WTC11 (cell line): ENCODE data around the gene ARHGEF10L. TPM values are rescaled to one million over a fixed set of nuclear protein-coding genes. Genes with fewer than 3 reads are reported as not detected.

ENCODE experiments used
- ATAC-seq: fragments of 200-7000 bp; cut with Tn5 transposase; 2 replicates; pipeline ENCODE4 v1.10.0; 2021; ENCODE audit warnings: mild to moderate bottlenecking, moderate library complexity
- CTCF ChIA-PET: fragments of 300-600 bp; sonication (Branson Sonifier 250); formaldehyde crosslinking; loops from one replicate; lab custom pipeline; 2021; ENCODE audit warnings: antibody characterized with exemption; lab: Charles Lee
- POLR2A ChIA-PET: fragments of 350-600 bp; sonication (Branson Sonifier 250); formaldehyde crosslinking; loops from one replicate; lab custom pipeline; 2021; ENCODE audit warnings: antibody characterized with exemption; lab: Charles Lee
- DNase-seq: peaks from one replicate; pipeline ENCODE4 v3.0.0; 2021; ENCODE audit warnings: low spot score
- H3K27ac Mint-ChIP-seq: 2 replicates; pipeline ENCODE4 v1.8.0; 2021; ENCODE audit warnings: mixed read lengths
- H3K27me3 Mint-ChIP-seq: 2 replicates; pipeline ENCODE4 v1.8.0; 2021; ENCODE audit warnings: low read depth, mild to moderate bottlenecking, moderate library complexity, mixed read lengths
- H3K36me3 Mint-ChIP-seq: 2 replicates; pipeline ENCODE4 v1.8.0; 2021; ENCODE audit warnings: mixed read lengths
- H3K4me1 Mint-ChIP-seq: 2 replicates; pipeline ENCODE4 v1.8.0; 2022; ENCODE audit warnings: mixed read lengths
- H3K4me3 Mint-ChIP-seq: 2 replicates; pipeline ENCODE4 v1.8.0; 2021; ENCODE audit warnings: mild to moderate bottlenecking, moderate library complexity, mixed read lengths
- H3K9me3 Mint-ChIP-seq: 2 replicates; pipeline ENCODE4 v1.8.0; 2021; ENCODE audit warnings: mixed read lengths
- ATF1 ChIP-seq: sonication (generic); formaldehyde crosslinking; IDR thresholded peaks from 2 replicates; pipeline ENCODE4 v1.8.1; 2023; ENCODE audit warnings: mild to moderate bottlenecking, moderate library complexity, missing genetic modification reagents
- CDX4 ChIP-seq: fragments of 250-450 bp; sonication (Bioruptor Pico); IDR thresholded peaks from 2 replicates; pipeline ENCODE4 v1.9.0; 2021; ENCODE audit warnings: moderate library complexity, mild to moderate bottlenecking, inconsistent platforms, borderline replicate concordance
- E2F4 ChIP-seq: sonication (generic); formaldehyde crosslinking; IDR thresholded peaks from 2 replicates; pipeline ENCODE4 v1.8.1; 2022; ENCODE audit warnings: low read depth, mild to moderate bottlenecking, moderate library complexity, missing genetic modification reagents, borderline replicate concordance
- ELF4 ChIP-seq: sonication (generic); formaldehyde crosslinking; IDR thresholded peaks from 2 replicates; pipeline ENCODE4 v1.8.1; 2022; ENCODE audit warnings: low read depth, mild to moderate bottlenecking, moderate library complexity, missing genetic modification reagents
- ESRRA ChIP-seq: sonication (generic); formaldehyde crosslinking; IDR thresholded peaks from 2 replicates; pipeline ENCODE4 v1.8.1; 2022; ENCODE audit warnings: mild to moderate bottlenecking, missing genetic modification reagents, borderline replicate concordance
- ETV6 ChIP-seq: sonication (generic); formaldehyde crosslinking; IDR thresholded peaks from 2 replicates; pipeline ENCODE4 v1.8.1; 2022; ENCODE audit warnings: mild to moderate bottlenecking, missing genetic modification reagents
- GTF2I ChIP-seq: fragments of 250-450 bp; sonication (Bioruptor Pico); conservative IDR thresholded peaks from 2 replicates; pipeline ENCODE4 v1.4.0; 2021; ENCODE audit warnings: mild to moderate bottlenecking
- HMGA2 ChIP-seq: fragments of 250-450 bp; sonication (Bioruptor Pico); IDR thresholded peaks from 2 replicates; pipeline ENCODE4 v1.4.0; 2021; ENCODE audit warnings: mild to moderate bottlenecking, moderate library complexity
- HMGXB4 ChIP-seq: sonication (generic); formaldehyde crosslinking; IDR thresholded peaks from 2 replicates; pipeline ENCODE4 v1.8.1; 2023; ENCODE audit warnings: mild to moderate bottlenecking, moderate library complexity, missing genetic modification reagents
- IRF1 ChIP-seq: sonication (generic); formaldehyde crosslinking; IDR thresholded peaks from 2 replicates; pipeline ENCODE4 v1.8.0; 2023; ENCODE audit warnings: missing genetic modification reagents
- JUN ChIP-seq: sonication (generic); formaldehyde crosslinking; IDR thresholded peaks from 2 replicates; pipeline ENCODE4 v1.8.0; 2023; ENCODE audit warnings: mild to moderate bottlenecking, missing genetic modification reagents
- MAX ChIP-seq: sonication (generic); formaldehyde crosslinking; IDR thresholded peaks from 2 replicates; pipeline ENCODE4 v1.8.0; 2022; ENCODE audit warnings: mild to moderate bottlenecking, missing genetic modification reagents
- NFATC4 ChIP-seq: fragments of 250-450 bp; sonication (Bioruptor Pico); IDR thresholded peaks from 2 replicates; pipeline ENCODE4 v1.9.0; 2021; ENCODE audit warnings: mild to moderate bottlenecking
- NFE2L1 ChIP-seq: sonication (generic); formaldehyde crosslinking; IDR thresholded peaks from 2 replicates; pipeline ENCODE4 v1.8.1; 2023; ENCODE audit warnings: missing genetic modification reagents
- NR1H2 ChIP-seq: sonication (generic); formaldehyde crosslinking; IDR thresholded peaks from 2 replicates; pipeline ENCODE4 v1.9.0; 2021; ENCODE audit warnings: mild to moderate bottlenecking, moderate library complexity, missing genetic modification reagents
- NR2C2 ChIP-seq: sonication (generic); formaldehyde crosslinking; IDR thresholded peaks from 2 replicates; pipeline ENCODE4 v1.8.0; 2022; ENCODE audit warnings: mild to moderate bottlenecking, missing genetic modification reagents
- RORB ChIP-seq: fragments of 250-450 bp; sonication (Bioruptor Pico); IDR thresholded peaks from 2 replicates; pipeline ENCODE4 v1.9.0; 2021; ENCODE audit warnings: mild to moderate bottlenecking
- SMAD3 ChIP-seq: sonication (generic); formaldehyde crosslinking; IDR thresholded peaks from 2 replicates; pipeline ENCODE4 v1.8.0; 2022; ENCODE audit warnings: missing genetic modification reagents, mild to moderate bottlenecking, borderline replicate concordance
- SP1 ChIP-seq: sonication (generic); formaldehyde crosslinking; conservative IDR thresholded peaks from 2 replicates; pipeline ENCODE4 v1.8.1; 2022; ENCODE audit warnings: missing genetic modification reagents
- TEAD1 ChIP-seq: sonication (generic); formaldehyde crosslinking; IDR thresholded peaks from 2 replicates; pipeline ENCODE4 v1.8.0; 2022; ENCODE audit warnings: mild to moderate bottlenecking, missing genetic modification reagents
- TP53 ChIP-seq: sonication (generic); formaldehyde crosslinking; IDR thresholded peaks from 2 replicates; pipeline ENCODE4 v1.8.1; 2023; ENCODE audit warnings: mild to moderate bottlenecking, missing genetic modification reagents
- USF1 ChIP-seq: sonication (generic); formaldehyde crosslinking; IDR thresholded peaks from 2 replicates; pipeline ENCODE4 v1.8.0; 2022; ENCODE audit warnings: mild to moderate bottlenecking, missing genetic modification reagents
- ZBTB43 ChIP-seq: sonication (generic); formaldehyde crosslinking; IDR thresholded peaks from 2 replicates; pipeline ENCODE4 v1.8.1; 2023; ENCODE audit warnings: mild to moderate bottlenecking, missing genetic modification reagents
- ZNF121 ChIP-seq: sonication (generic); formaldehyde crosslinking; IDR thresholded peaks from 2 replicates; pipeline ENCODE4 v1.8.0; 2023; ENCODE audit warnings: missing genetic modification reagents
- ZNF138 ChIP-seq: sonication (generic); formaldehyde crosslinking; conservative IDR thresholded peaks from 2 replicates; pipeline ENCODE4 v1.8.1; 2022; ENCODE audit warnings: mild to moderate bottlenecking, moderate library complexity, missing genetic modification reagents
- ZNF219 ChIP-seq: sonication (generic); formaldehyde crosslinking; IDR thresholded peaks from 2 replicates; pipeline ENCODE4 v1.8.0; 2023; ENCODE audit warnings: missing genetic modification reagents, mild to moderate bottlenecking, borderline replicate concordance
- ZNF423 ChIP-seq: fragments of 250-450 bp; sonication (Bioruptor Pico); IDR thresholded peaks from 2 replicates; pipeline ENCODE4 v2.1.2; 2022; ENCODE audit warnings: mild to moderate bottlenecking, moderate library complexity
- ZNF671 ChIP-seq: fragments of 250-450 bp; sonication (Bioruptor Pico); IDR thresholded peaks from 2 replicates; pipeline ENCODE4 v1.8.0; 2021; ENCODE audit warnings: mild to moderate bottlenecking
- ZSCAN18 ChIP-seq: fragments of 250-450 bp; sonication (Bioruptor Pico); IDR thresholded peaks from 2 replicates; pipeline ENCODE4 v2.1.2; 2022; ENCODE audit warnings: mild to moderate bottlenecking, moderate library complexity
- total RNA-seq: library from RNA; stranded (reverse); gene quantifications from 3 replicates; pipeline ENCODE4 v1.2.3, GENCODE V29; 2021

Gene ARHGEF10L
- total RNA-seq, 1 experiment from 2014 or later: 34.4 TPM

- Mint-ChIP-seq H3K27ac (peak overlapping the region; percentile 57; the same call in 1 of the 2 replicates), H3K27me3 (no peaks in the 10 kb centered on the region), H3K36me3 (peaks cover 3% of the 10 kb centered on the region; the same call in 1 of the 2 replicates), H3K4me1 (peaks cover 71% of the 10 kb centered on the region), H3K4me3 (no peak overlapping the region), H3K9me3 (no peaks in the 10 kb centered on the region)
- ATAC-seq: no peak
- TF ChIP-seq TP53 (CRISPR knock-in tag) (no peak), ZNF138 (CRISPR knock-in tag) (no peak), ETV6 (no peak), HMGXB4 (CRISPR knock-in tag) (no peak), RORB (CRISPR knock-in tag) (no peak), IRF1 (no peak), MAX (no peak), HMGA2 (CRISPR knock-in tag) (no peak), ZBTB43 (CRISPR knock-in tag) (no peak), ZNF121 (CRISPR knock-in tag) (no peak), ZNF219 (CRISPR knock-in tag) (no peak), GTF2I (no peak), NFATC4 (CRISPR knock-in tag) (no peak), NFE2L1 (CRISPR knock-in tag) (no peak)
- no peak for DNase-seq
- ChIA-PET POLR2A (no interaction called here), CTCF (interaction anchor here (1.0 to 9.0 kb wide), 5 partner anchors 11 to 77 kb away, joined by 3 to 147 read pairs (median 4); no protein-coding TSS in a partner anchor)
Observed at GRCh38 chr1:17584539-17584938, 45.0 kb downstream of the ARHGEF10L start.

GRCh38 chr1:17585266-17585987 lies 45.9 kb downstream of the ARHGEF10L start:
- H3K4me1 Mint-ChIP-seq: peaks cover 63% of the 10 kb centered on the region
- POLR2A ChIA-PET: interaction anchor here (1.3 kb wide), 1 partner anchor 45 kb away, joined by 4 read pairs; no protein-coding TSS in a partner anchor

More at GRCh38 chr1:17585266-17585987, 45.9 kb downstream of the ARHGEF10L start:
- DNase-seq (no peak), ATAC-seq (no peak)
- CTCF ChIA-PET: interaction anchor here (1.0 to 9.0 kb wide), 6 partner anchors 11 to 76 kb away, joined by 3 to 147 read pairs (median 12); no protein-coding TSS in a partner anchor
- no peaks in the 10 kb centered on the region for H3K27me3 Mint-ChIP-seq
- H3K27ac Mint-ChIP-seq: peak overlapping the region; percentile 51
- H3K9me3 Mint-ChIP-seq: no peaks in the 10 kb centered on the region
- no peak for TF ChIP-seq ELF4 (CRISPR knock-in tag)
- TF ChIP-seq ZNF671: no peak
- no peak for TF ChIP-seq SMAD3
- no peak for TF ChIP-seq CDX4 (CRISPR knock-in tag)
- no peak for TF ChIP-seq ZSCAN18 (CRISPR knock-in tag)
- TF ChIP-seq ZNF138 (CRISPR knock-in tag): no peak
- no peak for TF ChIP-seq ATF1 (CRISPR knock-in tag)
- no peak for TF ChIP-seq NR1H2 (CRISPR knock-in tag)
- TF ChIP-seq E2F4: no peak
- no peak for TF ChIP-seq USF1 (CRISPR knock-in tag)
- TF ChIP-seq ESRRA (CRISPR knock-in tag): no peak
- no peak for TF ChIP-seq ZNF423 (CRISPR knock-in tag)
- no peak for TF ChIP-seq JUN (CRISPR knock-in tag)
- TF ChIP-seq NR2C2 (CRISPR knock-in tag): no peak
- no peak for TF ChIP-seq SP1 (CRISPR knock-in tag)
- TF ChIP-seq GTF2I: no peak
- TF ChIP-seq TEAD1 (CRISPR knock-in tag): no peak
- H3K36me3 Mint-ChIP-seq: peaks cover 10% of the 10 kb centered on the region
- H3K4me3 Mint-ChIP-seq: no peak overlapping the region
